Ishikawa (cell line): Measurements from ENCODE around the gene TRIM72.

Experiments used
- EGR1 ChIP-seq: IDR thresholded peaks from 2 replicates; pipeline ENCODE4 v1.6.1; 2012
- EP300 ChIP-seq: IDR thresholded peaks from 2 replicates; pipeline ENCODE4 v1.6.1; 2012; ENCODE audit warnings: borderline replicate concordance
- FOXM1 ChIP-seq: IDR thresholded peaks from 2 replicates; pipeline ENCODE4 v1.6.1; 2012; ENCODE audit warnings: low read depth, borderline replicate concordance
- NFIC ChIP-seq: IDR thresholded peaks from 2 replicates; pipeline ENCODE4 v1.6.1; 2012
- TAF1 ChIP-seq: IDR thresholded peaks from 2 replicates; pipeline ENCODE4 v1.6.1; 2012; ENCODE audit warnings: low read depth, mild to moderate bottlenecking
- TF ChIP-seq, protein P1 (sequence below): IDR thresholded peaks from 2 replicates; pipeline ENCODE4 v1.6.1; 2012

GRCh38 chr16:31194898-31195297 is 19.0 kb upstream of the TRIM72 start:
- TF ChIP-seq NFIC: no peak
- no peak for TF ChIP-seq FOXM1
- no peak for TF ChIP-seq EP300
- no peak for TF ChIP-seq TAF1
- no peak for TF ChIP-seq EGR1
- TF ChIP-seq, protein P1, sequence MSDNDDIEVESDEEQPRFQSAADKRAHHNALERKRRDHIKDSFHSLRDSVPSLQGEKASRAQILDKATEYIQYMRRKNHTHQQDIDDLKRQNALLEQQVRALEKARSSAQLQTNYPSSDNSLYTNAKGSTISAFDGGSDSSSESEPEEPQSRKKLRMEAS: no peak
